H9 (cell line): Measurements from ENCODE around the gene FGD6. TPM values are rescaled to one million over a fixed set of nuclear protein-coding genes. Genes with fewer than 3 reads are reported as not detected.
A peak's percentile ranks its signal among the peaks of the same experiment; 100 is the strongest.
"Not testable (repeated sequence)": the region's sequence is repeated elsewhere in the genome, so short reads cannot be mapped to it uniquely, and the experiment has no call there.

ENCODE experiments used
- DNase-seq: peaks from one replicate; pipeline ENCODE4 v3.0.0-alpha.2; 2017
- H2AFZ ChIP-seq: one replicate; pipeline ENCODE4 v1.6.1; 2013; ENCODE audit warnings: mild to moderate bottlenecking, low read length, control low read depth, moderate library complexity
- H2AK5ac ChIP-seq: 2 replicates; pipeline ENCODE4 v1.6.1; 2013; ENCODE audit warnings: low read length, control low read depth, mixed read lengths; ENCODE audit not compliant: insufficient read length
- H2BK120ac ChIP-seq: one replicate; pipeline ENCODE4 v1.6.1; 2013; ENCODE audit warnings: low read depth, mild to moderate bottlenecking, low read length, control low read depth, inconsistent platforms; ENCODE audit not compliant: poor library complexity, severe bottlenecking
- H2BK12ac ChIP-seq: 2 replicates; pipeline ENCODE4 v1.6.1; 2013; ENCODE audit warnings: low read length, control low read depth, mixed read lengths, low read depth; ENCODE audit not compliant: insufficient read length
- H2BK15ac ChIP-seq: 2 replicates; pipeline ENCODE4 v1.6.1; 2013; ENCODE audit warnings: low read depth, low read length, control low read depth
- H2BK20ac ChIP-seq: one replicate; pipeline ENCODE4 v1.6.1; 2013; ENCODE audit warnings: low read depth, mild to moderate bottlenecking, low read length, control low read depth, inconsistent platforms; ENCODE audit not compliant: poor library complexity, severe bottlenecking
- H2BK5ac ChIP-seq: 2 replicates; pipeline ENCODE4 v1.6.1; 2013; ENCODE audit warnings: low read length, control low read depth, mixed read lengths; ENCODE audit not compliant: insufficient read length
- H3K14ac ChIP-seq: 2 replicates; pipeline ENCODE4 v1.6.1; 2013; ENCODE audit warnings: low read length, control low read depth; ENCODE audit not compliant: insufficient read depth
- H3K18ac ChIP-seq: 2 replicates; pipeline ENCODE4 v1.6.1; 2013; ENCODE audit warnings: low read depth, mild to moderate bottlenecking, mixed read lengths, low read length, control low read depth; ENCODE audit not compliant: insufficient read length
- H3K23ac ChIP-seq: 2 replicates; pipeline ENCODE4 v1.6.1; 2013; ENCODE audit warnings: low read length, control low read depth, mixed read lengths, low read depth; ENCODE audit not compliant: insufficient read length
- H3K23me2 ChIP-seq: 2 replicates; pipeline ENCODE4 v1.6.1; 2013; ENCODE audit warnings: low read depth, mild to moderate bottlenecking, mixed read lengths, low read length, control low read depth; ENCODE audit not compliant: insufficient read length, poor library complexity, severe bottlenecking
- H3K27ac ChIP-seq: 2 replicates; pipeline ENCODE4 v1.5.1; 2013; ENCODE audit warnings: low read length, control low read depth, mixed read lengths, low read depth; ENCODE audit not compliant: insufficient read length
- H3K27me3 ChIP-seq: 2 replicates; pipeline ENCODE4 v1.6.1; 2013; ENCODE audit warnings: low read length, control low read depth, inconsistent platforms; ENCODE audit not compliant: insufficient read depth
- H3K4ac ChIP-seq: 2 replicates; pipeline ENCODE4 v1.6.1; 2013; ENCODE audit warnings: low read depth, mild to moderate bottlenecking, control low read depth, inconsistent platforms, low read length, moderate library complexity
- H3K4me1 ChIP-seq: 2 replicates; pipeline ENCODE4 v1.6.1; 2013; ENCODE audit warnings: low read length, control low read depth, inconsistent platforms; ENCODE audit not compliant: insufficient read depth
- H3K4me2 ChIP-seq: 2 replicates; pipeline ENCODE4 v1.6.1; 2013; ENCODE audit warnings: low read length, control low read depth, mixed read lengths; ENCODE audit not compliant: insufficient read length, insufficient read depth
- H3K56ac ChIP-seq: 2 replicates; pipeline ENCODE4 v1.6.1; 2013; ENCODE audit warnings: low read depth, mild to moderate bottlenecking, mixed read lengths, low read length, control low read depth; ENCODE audit not compliant: insufficient read length
- H3K79me1 ChIP-seq: 2 replicates; pipeline ENCODE4 v1.6.1; 2013; ENCODE audit warnings: low read depth, mild to moderate bottlenecking, moderate library complexity, low read length, control low read depth, inconsistent platforms; ENCODE audit not compliant: insufficient read depth, poor library complexity, severe bottlenecking
- H3K79me2 ChIP-seq: 2 replicates; pipeline ENCODE4 v1.6.1; 2013; ENCODE audit warnings: low read length, control low read depth, inconsistent platforms; ENCODE audit not compliant: insufficient read depth
- H3K9ac ChIP-seq: 2 replicates; pipeline ENCODE4 v1.6.1; 2013; ENCODE audit warnings: low read length, control low read depth, mixed read lengths; ENCODE audit not compliant: insufficient read length; ENCODE audit errors: extremely low read depth
- H3K9me3 ChIP-seq: one replicate; pipeline ENCODE4 v1.6.1; 2013; ENCODE audit warnings: low read depth, low read length, inconsistent platforms; ENCODE audit not compliant: control insufficient read depth
- H3T11ph ChIP-seq: one replicate; pipeline ENCODE4 v1.6.1; 2013; ENCODE audit warnings: mild to moderate bottlenecking, low read length, control low read depth, inconsistent platforms
- H4K20me1 ChIP-seq: one replicate; pipeline ENCODE4 v1.6.1; 2013; ENCODE audit not compliant: control insufficient read depth, insufficient read length, insufficient read depth
- H4K5ac ChIP-seq: 2 replicates; pipeline ENCODE4 v1.6.1; 2013; ENCODE audit warnings: low read depth, mild to moderate bottlenecking, mixed read lengths, low read length, control low read depth; ENCODE audit not compliant: insufficient read length
- H4K8ac ChIP-seq: replicated peaks from 2 replicates; pipeline ENCODE4 v1.6.1; 2013; ENCODE audit warnings: low read length, control low read depth, mixed read lengths, low read depth; ENCODE audit not compliant: insufficient read length
- H4K91ac ChIP-seq: 2 replicates; pipeline ENCODE4 v1.6.1; 2013; ENCODE audit warnings: low read depth, mild to moderate bottlenecking, moderate library complexity, mixed read lengths, low read length, control low read depth; ENCODE audit not compliant: insufficient read length
- H3K27ac Mint-ChIP-seq, 3 experiments: 2 replicates in 2 of 3; 3 replicates in 1 of 3; pipeline ENCODE4 v1.8.0; 2020 to 2021; ENCODE audit warnings: mixed read lengths in 3 of 3, mild to moderate bottlenecking in 1 of 3, moderate library complexity in 1 of 3
- H3K27me3 Mint-ChIP-seq: 2 replicates; pipeline ENCODE4 v1.8.0; 2021; ENCODE audit warnings: low read depth, mild to moderate bottlenecking, moderate library complexity, mixed read lengths
- H3K36me3 Mint-ChIP-seq, 3 experiments: 2 replicates in 2 of 3; 3 replicates in 1 of 3; pipeline ENCODE4 v1.8.0; 2020 to 2021; ENCODE audit warnings: low read depth in 3 of 3, mixed read lengths in 3 of 3; ENCODE audit not compliant: insufficient read depth in 1 of 3
- H3K4me1 Mint-ChIP-seq, 2 experiments: 2 replicates each; pipeline ENCODE4 v1.8.0; 2020; ENCODE audit warnings: mixed read lengths in 2 of 2
- H3K4me3 Mint-ChIP-seq, 2 experiments: 2 replicates in 1 of 2; 3 replicates in 1 of 2; pipeline ENCODE4 v1.8.0; 2020 to 2021; ENCODE audit warnings: mild to moderate bottlenecking in 2 of 2, mixed read lengths in 2 of 2, moderate library complexity in 1 of 2
- H3K9me3 Mint-ChIP-seq, 2 experiments: 2 replicates in 1 of 2; 3 replicates in 1 of 2; pipeline ENCODE4 v1.8.0; 2020; ENCODE audit warnings: mild to moderate bottlenecking in 2 of 2, mixed read lengths in 2 of 2, moderate library complexity in 1 of 2
- CTCF ChIP-seq: fragments of 200-600 bp; sonication (generic); conservative IDR thresholded peaks from 3 replicates; pipeline ENCODE4 v1.8.0; 2021; ENCODE audit warnings: antibody characterized with exemption, mild to moderate bottlenecking
- WGBS: extraction: QIAGEN DNeasy Blood & Tissue Kit; methylation state at CpG from one replicate; pipeline ENCODE4 v1.1.7; 2013; ENCODE audit warnings: missing lambda C conversion rate, low lambda C conversion rate, mixed read lengths; ENCODE audit not compliant: insufficient read length; ENCODE audit errors: extremely low coverage; 5-methylcytosine and 5-hydroxymethylcytosine counted together
- total RNA-seq: library from RNA; stranded (reverse); gene quantifications from 2 replicates; pipeline ENCODE4 v1.2.1, GENCODE V29; 2021

Gene FGD6
- total RNA-seq, 1 experiment from 2014 or later, result 39.5 TPM

- no peak overlapping the region for H2BK20ac ChIP-seq
- no peak overlapping the region for H3K4ac ChIP-seq
- no peak overlapping the region for H3K9ac ChIP-seq
- H2BK12ac ChIP-seq, result no peak overlapping the region
- no peaks in the 10 kb centered on the region for H3K27me3 ChIP-seq
- H3K79me1 ChIP-seq, result no peaks in the 10 kb centered on the region
- Mint-ChIP-seq H3K4me1 (no peaks in the 10 kb centered on the region), H3K27ac (peak overlapping the region in 1 of 3 experiments; percentile 7; a peak in 1 of 7 replicates), H3K27me3 (no peaks in the 10 kb centered on the region), H3K36me3 (peaks cover 14 to 59% (median 58%) of the 10 kb centered on the region in 3 experiments; a peak in 6 of 7 replicates), H3K9me3 (no peaks in the 10 kb centered on the region; a peak in 1 of 5 replicates), H3K4me3 (no peak overlapping the region)
- H2BK5ac ChIP-seq, result no peak overlapping the region
- H3K23ac ChIP-seq, result no peak overlapping the region
- no peak overlapping the region for H3K14ac ChIP-seq
- no peak overlapping the region for H2BK15ac ChIP-seq
- H3K56ac ChIP-seq, result no peak overlapping the region
- no peaks in the 10 kb centered on the region for H3K4me1 ChIP-seq
- H2BK120ac ChIP-seq, result no peak overlapping the region
- WGBS, result 100% methylated on average over 1 of the region's 2 CpGs
- H3K27ac ChIP-seq, result no peak overlapping the region
- no peak overlapping the region for H2AK5ac ChIP-seq
- no peak for DNase-seq
- H3K23me2 ChIP-seq, result no peaks in the 10 kb centered on the region
- no peak overlapping the region for H3K4me2 ChIP-seq
- TF ChIP-seq CTCF, result no peak
- no peaks in the 10 kb centered on the region for H4K20me1 ChIP-seq
- no peaks in the 10 kb centered on the region for H3K79me2 ChIP-seq
- no peak overlapping the region for H2AFZ ChIP-seq
- no peak overlapping the region for H4K91ac ChIP-seq
- H3K9me3 ChIP-seq, result no peaks in the 10 kb centered on the region
- no peak overlapping the region for H4K8ac ChIP-seq
- H4K5ac ChIP-seq, result no peak overlapping the region
- no peak overlapping the region for H3T11ph ChIP-seq
- no peak overlapping the region for H3K18ac ChIP-seq
Observed at GRCh38 chr12:95096378-95096777, 120.9 kb downstream of the FGD6 start.

GRCh38 chr12:95095866-95096265 lies 121.4 kb downstream of the FGD6 start:
- not testable (repeated sequence) for H3K27ac ChIP-seq, H3K23me2 ChIP-seq, H3K4me1 Mint-ChIP-seq, H3K79me1 ChIP-seq, H3K14ac ChIP-seq, H3K27me3 ChIP-seq, H3K4ac ChIP-seq, H4K8ac ChIP-seq, H3K9ac ChIP-seq, H3K18ac ChIP-seq, H3K4me3 Mint-ChIP-seq, H2AFZ ChIP-seq, H3K23ac ChIP-seq, H3K9me3 Mint-ChIP-seq, DNase-seq, H3K79me2 ChIP-seq, H3K4me2 ChIP-seq, H2BK5ac ChIP-seq, H4K5ac ChIP-seq, H3K4me1 ChIP-seq, H2BK12ac ChIP-seq, H3K9me3 ChIP-seq, H4K91ac ChIP-seq, H3K27ac Mint-ChIP-seq, H4K20me1 ChIP-seq, H2AK5ac ChIP-seq, H2BK120ac ChIP-seq, H2BK20ac ChIP-seq, H3K27me3 Mint-ChIP-seq, H2BK15ac ChIP-seq, H3T11ph ChIP-seq, H3K56ac ChIP-seq
- no CpG with 5 or more reads among the region's 2 CpGs for WGBS
- H3K36me3 Mint-ChIP-seq, result peaks cover 15 to 62% (median 58%) of the 10 kb centered on the region in 3 experiments; a peak in 6 of 7 replicates
